Measurements from ENCODE around the gene C2orf42. TPM values are rescaled to one million over a fixed set of nuclear protein-coding genes. Genes with fewer than 3 reads are reported as not detected.
"Not testable (repeated sequence)": the region's sequence is repeated elsewhere in the genome, so short reads cannot be mapped to it uniquely, and the experiment has no call there.

Gene C2orf42
- total and polyA plus RNA-seq, 2 of the 4 experiments (the other 2 are of a cell fraction), result 7.5 to 31.5 TPM

DNA sequence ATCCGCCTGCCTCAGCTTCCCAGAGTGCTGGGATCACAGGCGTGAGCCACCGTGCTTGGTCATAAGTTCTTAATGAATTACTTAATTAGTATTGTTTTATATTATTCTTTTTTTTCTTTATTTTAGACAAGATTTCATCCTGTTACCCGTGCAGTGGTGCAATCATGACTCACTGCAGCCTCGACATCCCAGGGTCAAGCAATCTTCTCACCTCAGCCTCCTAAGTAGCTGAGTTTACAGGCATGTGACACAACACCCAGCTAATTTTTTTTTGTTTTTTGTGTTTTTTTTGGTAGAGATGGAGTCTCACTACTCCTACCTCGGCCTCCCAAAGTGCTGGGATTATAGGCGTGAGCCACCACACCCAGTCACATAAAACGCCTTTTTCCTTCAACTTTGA, 17.3 kb downstream of the C2orf42 start:
- H3K4me1 ChIP-seq (ENCODE audit: control insufficient read depth, insufficient read depth, low read length), result no peaks in the 10 kb centered on the region
- no peak overlapping the region for H4K5ac ChIP-seq (ENCODE audit: low read depth, low read length)
- no peak overlapping the region for H3K14ac ChIP-seq (replicated peaks; ENCODE audit: low read depth, low read length)
- H4K8ac ChIP-seq (ENCODE audit: low read depth in 2 of 2, low read length in 2 of 2), result no peak overlapping the region
- no TSS peak for BruUV-seq (replicated peaks)
- H3K27me3 ChIP-seq (ENCODE audit: control insufficient read depth, insufficient read depth, low read length), result no peaks in the 10 kb centered on the region
- peaks cover 27% of the 10 kb centered on the region for H3K36me3 ChIP-seq (ENCODE audit: control insufficient read depth, insufficient read depth, low read length)
- H3K4ac ChIP-seq (ENCODE audit: low read depth, low read length), result no peak overlapping the region
- no peak overlapping the region for H2BK5ac ChIP-seq (ENCODE audit: low read depth, low read length, poor library complexity, severe bottlenecking)
- no peak overlapping the region for H2AK5ac ChIP-seq (ENCODE audit: low read depth, low read length)
- POLR2A ChIA-PET (ENCODE audit: unreplicated experiment), result no interaction called here
- DNase-seq, result peak; percentile 6
- no peak overlapping the region for H2AK9ac ChIP-seq (replicated peaks; ENCODE audit: low read depth, low read length, poor library complexity)
- H3K56ac ChIP-seq (ENCODE audit: extremely low read depth, insufficient read depth, low read length), result no peak overlapping the region
- no peak overlapping the region for H2BK120ac ChIP-seq (ENCODE audit: low read depth, low read length)
- no peaks in the 10 kb centered on the region for H3K9me3 ChIP-seq (ENCODE audit: control insufficient read depth, insufficient read depth, low read length)
- H3K23ac ChIP-seq (ENCODE audit: low read depth, low read length), result no peak overlapping the region
- 100% methylated on average over 1 of the region's 8 CpGs; no CpG with 5 or more reads in 1 of the 2 experiments for WGBS, 2 experiments (ENCODE audit: extremely low coverage in 2 of 2, insufficient read length in 1 of 2)
- no peak overlapping the region for H3K9ac ChIP-seq (ENCODE audit: low read depth, low read length)
- H3K27ac ChIP-seq (ENCODE audit: insufficient read depth, low read length), result no peak overlapping the region
- H2BK15ac ChIP-seq (ENCODE audit: low read depth, low read length), result no peak overlapping the region
- no peaks in the 10 kb centered on the region for H3K79me1 ChIP-seq (ENCODE audit: low read depth in 1 of 2, low read length in 2 of 2)
- no peaks in the 10 kb centered on the region for H4K20me1 ChIP-seq (ENCODE audit: insufficient read depth, low read length)
- no peak overlapping the region for H2AFZ ChIP-seq (replicated peaks; ENCODE audit: low read length, poor library complexity)
- in situ Hi-C loops (cut with MboI; ENCODE audit: low sequenced_read_pairs), result no loop called here
- no peak for ATAC-seq (ENCODE audit: low read depth)
- CTCF ChIA-PET, result no interaction called here
- dilution Hi-C loops (cut with HindIII; ENCODE audit: low sequenced_read_pairs, unreplicated experiment), result no loop called here
- H4K91ac ChIP-seq (ENCODE audit: insufficient read depth, low read depth, low read length), result no peak overlapping the region
- TF ChIP-seq, protein P1, sequence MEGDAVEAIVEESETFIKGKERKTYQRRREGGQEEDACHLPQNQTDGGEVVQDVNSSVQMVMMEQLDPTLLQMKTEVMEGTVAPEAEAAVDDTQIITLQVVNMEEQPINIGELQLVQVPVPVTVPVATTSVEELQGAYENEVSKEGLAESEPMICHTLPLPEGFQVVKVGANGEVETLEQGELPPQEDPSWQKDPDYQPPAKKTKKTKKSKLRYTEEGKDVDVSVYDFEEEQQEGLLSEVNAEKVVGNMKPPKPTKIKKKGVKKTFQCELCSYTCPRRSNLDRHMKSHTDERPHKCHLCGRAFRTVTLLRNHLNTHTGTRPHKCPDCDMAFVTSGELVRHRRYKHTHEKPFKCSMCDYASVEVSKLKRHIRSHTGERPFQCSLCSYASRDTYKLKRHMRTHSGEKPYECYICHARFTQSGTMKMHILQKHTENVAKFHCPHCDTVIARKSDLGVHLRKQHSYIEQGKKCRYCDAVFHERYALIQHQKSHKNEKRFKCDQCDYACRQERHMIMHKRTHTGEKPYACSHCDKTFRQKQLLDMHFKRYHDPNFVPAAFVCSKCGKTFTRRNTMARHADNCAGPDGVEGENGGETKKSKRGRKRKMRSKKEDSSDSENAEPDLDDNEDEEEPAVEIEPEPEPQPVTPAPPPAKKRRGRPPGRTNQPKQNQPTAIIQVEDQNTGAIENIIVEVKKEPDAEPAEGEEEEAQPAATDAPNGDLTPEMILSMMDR (conservative IDR thresholded peaks at IDR 0.05; ENCODE audit: low read depth, low read length), result no peak
- TF ChIP-seq FOS (IDR thresholded peaks at IDR 0.05; ENCODE audit: low read depth, low read length) (no peak), MAFK (IDR thresholded peaks at IDR 0.05; ENCODE audit: low read depth, low read length) (no peak), RFX5 (IDR thresholded peaks at IDR 0.05; ENCODE audit: low read depth, low read length) (no peak)
- TF ChIP-seq, protein P2, sequence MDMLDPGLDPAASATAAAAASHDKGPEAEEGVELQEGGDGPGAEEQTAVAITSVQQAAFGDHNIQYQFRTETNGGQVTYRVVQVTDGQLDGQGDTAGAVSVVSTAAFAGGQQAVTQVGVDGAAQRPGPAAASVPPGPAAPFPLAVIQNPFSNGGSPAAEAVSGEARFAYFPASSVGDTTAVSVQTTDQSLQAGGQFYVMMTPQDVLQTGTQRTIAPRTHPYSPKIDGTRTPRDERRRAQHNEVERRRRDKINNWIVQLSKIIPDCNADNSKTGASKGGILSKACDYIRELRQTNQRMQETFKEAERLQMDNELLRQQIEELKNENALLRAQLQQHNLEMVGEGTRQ (IDR thresholded peaks at IDR 0.05; ENCODE audit: low read depth, low read length), result no peak
- H3K4me3 ChIP-seq (ENCODE audit: insufficient read depth, low read depth, low read length), result no peak overlapping the region
- intact Hi-C loops (cut with micrococcal nuclease), result no loop called here
- H3K4me2 ChIP-seq (ENCODE audit: low read depth, low read length), result no peak overlapping the region
- H2BK20ac ChIP-seq (ENCODE audit: low read depth, low read length), result no peak overlapping the region
- H3K18ac ChIP-seq (ENCODE audit: low read depth, low read length), result no peak overlapping the region
- no peaks in the 10 kb centered on the region for H3K9me1 ChIP-seq (ENCODE audit: insufficient read depth, low read length)

DNA sequence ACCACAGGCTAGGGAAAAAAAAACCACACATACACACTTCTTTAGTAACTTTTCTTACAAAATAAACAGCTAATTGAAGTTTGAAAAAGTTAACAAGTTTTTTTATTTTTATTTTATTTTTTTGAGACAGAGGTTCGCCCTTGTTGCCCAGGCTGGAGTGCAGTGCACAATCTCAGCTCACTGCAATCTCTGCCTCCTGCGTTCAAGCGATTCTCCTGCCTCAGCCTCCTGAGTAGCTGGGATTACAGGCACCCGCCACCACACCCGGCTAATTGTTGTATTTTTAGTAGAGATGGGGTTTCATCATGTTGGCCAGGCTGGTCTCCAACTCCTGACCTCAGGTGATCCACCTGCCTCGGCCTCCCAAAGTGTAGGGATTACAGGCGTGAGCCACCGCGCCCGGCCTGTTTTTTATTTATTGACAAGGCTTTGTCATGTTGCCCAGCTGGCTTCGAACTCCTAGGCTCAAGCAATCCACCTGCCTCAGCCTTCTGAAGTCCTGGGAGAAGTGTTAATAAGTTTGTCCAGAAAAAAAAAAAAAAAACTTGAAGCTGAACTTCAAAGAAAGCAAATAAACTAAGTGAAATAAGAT, 21.1 kb downstream of the C2orf42 start:
- H3K14ac ChIP-seq (replicated peaks; ENCODE audit: low read depth, low read length); H3K4me2 ChIP-seq (ENCODE audit: low read depth, low read length); dilution Hi-C loops (cut with HindIII; ENCODE audit: low sequenced_read_pairs, unreplicated experiment); H3K18ac ChIP-seq (ENCODE audit: low read depth, low read length); H2AK9ac ChIP-seq (replicated peaks; ENCODE audit: low read depth, low read length, poor library complexity); H4K5ac ChIP-seq (ENCODE audit: low read depth, low read length); H3K27ac ChIP-seq (ENCODE audit: insufficient read depth, low read length); H4K91ac ChIP-seq (ENCODE audit: insufficient read depth, low read depth, low read length); H3K9me3 ChIP-seq (ENCODE audit: control insufficient read depth, insufficient read depth, low read length); H2AK5ac ChIP-seq (ENCODE audit: low read depth, low read length); H2BK5ac ChIP-seq (ENCODE audit: low read depth, low read length, poor library complexity, severe bottlenecking); intact Hi-C loops (cut with micrococcal nuclease); H4K8ac ChIP-seq (ENCODE audit: low read depth in 2 of 2, low read length in 2 of 2); H3K4ac ChIP-seq (ENCODE audit: low read depth, low read length); H2BK15ac ChIP-seq (ENCODE audit: low read depth, low read length); H3K4me1 ChIP-seq (ENCODE audit: control insufficient read depth, insufficient read depth, low read length); H3K4me3 ChIP-seq (ENCODE audit: insufficient read depth, low read depth, low read length); H2BK120ac ChIP-seq (ENCODE audit: low read depth, low read length); H2BK20ac ChIP-seq (ENCODE audit: low read depth, low read length); H3K23ac ChIP-seq (ENCODE audit: low read depth, low read length); H3K9ac ChIP-seq (ENCODE audit: low read depth, low read length); POLR2A ChIA-PET (ENCODE audit: unreplicated experiment); H3K56ac ChIP-seq (ENCODE audit: extremely low read depth, insufficient read depth, low read length); ATAC-seq (ENCODE audit: low read depth); H3K79me1 ChIP-seq (ENCODE audit: low read depth in 1 of 2, low read length in 2 of 2); BruUV-seq (replicated peaks); H3K27me3 ChIP-seq (ENCODE audit: control insufficient read depth, insufficient read depth, low read length); in situ Hi-C loops (cut with MboI; ENCODE audit: low sequenced_read_pairs); H4K20me1 ChIP-seq (ENCODE audit: insufficient read depth, low read length); H2AFZ ChIP-seq (replicated peaks; ENCODE audit: low read length, poor library complexity); H3K9me1 ChIP-seq (ENCODE audit: insufficient read depth, low read length); DNase-seq: not testable (repeated sequence)
- no CpG with 5 or more reads among the region's 11 CpGs for WGBS, 2 experiments (ENCODE audit: extremely low coverage in 2 of 2, insufficient read length in 1 of 2)
- CTCF ChIA-PET, result interaction anchor here (0.7 kb wide), 1 partner anchor 10 kb away, joined by 4 read pairs; no protein-coding TSS in a partner anchor
- peaks cover 32% of the 10 kb centered on the region for H3K36me3 ChIP-seq (ENCODE audit: control insufficient read depth, insufficient read depth, low read length)
